Ascending aorta (tissue), 2 donors: ENCODE measurements around the gene ATG4D. TPM values are rescaled to one million over a fixed set of nuclear protein-coding genes. Genes with fewer than 3 reads are reported as not detected.
A peak's percentile ranks its signal among the peaks of the same experiment; 100 is the strongest.

Experiments used
- DNase-seq, 2 donors: peaks; one replicate each; pipeline ENCODE4 v3.0.0-alpha.2; 2019; ENCODE audit warnings: low spot score in 2 of 2
- H3K27ac ChIP-seq, 2 donors: fragments of 200-600 bp; sonication (generic); one replicate each; pipeline ENCODE4 v1.5.1; 2016 to 2017; ENCODE audit warnings: mild to moderate bottlenecking in 1 of 2
- H3K27me3 ChIP-seq: fragments of 200-600 bp; sonication (generic); one replicate; pipeline ENCODE4 v1.5.1; 2017
- H3K36me3 ChIP-seq, 2 donors: fragments of 200-600 bp; sonication (generic); one replicate each; pipeline ENCODE4 v1.5.1; 2016
- H3K4me1 ChIP-seq, 2 donors: fragments of 200-600 bp; sonication (generic); one replicate each; pipeline ENCODE4 v1.5.1; 2016 to 2017; ENCODE audit warnings: mild to moderate bottlenecking in 1 of 2
- H3K4me3 ChIP-seq, 2 donors: fragments of 200-600 bp; sonication (generic); one replicate each; pipeline ENCODE4 v1.5.1; 2016 to 2017; ENCODE audit warnings: mild to moderate bottlenecking in 1 of 2
- H3K9me3 ChIP-seq, 2 donors: fragments of 200-600 bp; sonication (generic); one replicate each; pipeline ENCODE4 v1.5.1; 2016
- CTCF ChIP-seq, 3 experiments: fragments of 200-600 bp in 2 of 3; fragments of 450-650 bp in 1 of 3; sonication (generic) in 2 of 3; IDR thresholded peaks; one replicate each; pipeline ENCODE4 v1.5.1; 2016 to 2019; ENCODE audit warnings: antibody characterized with exemption in 3 of 3, mild to moderate bottlenecking in 1 of 3, moderate library complexity in 1 of 3
- intact Hi-C: fragments of 100-400 bp; cut with DNase I; formaldehyde crosslinking; loops from one replicate; pipeline ENCODE4 v1.15.1; 2023
- total RNA-seq: library from RNA; depleted of rRNA; stranded (reverse); fragments of >200 nt; gene quantifications from one replicate; pipeline ENCODE4 v1.1.0, GENCODE V29; 2016

Gene ATG4D
- total RNA-seq, 1 donor from 2014 or later: 11.0 TPM

DNA sequence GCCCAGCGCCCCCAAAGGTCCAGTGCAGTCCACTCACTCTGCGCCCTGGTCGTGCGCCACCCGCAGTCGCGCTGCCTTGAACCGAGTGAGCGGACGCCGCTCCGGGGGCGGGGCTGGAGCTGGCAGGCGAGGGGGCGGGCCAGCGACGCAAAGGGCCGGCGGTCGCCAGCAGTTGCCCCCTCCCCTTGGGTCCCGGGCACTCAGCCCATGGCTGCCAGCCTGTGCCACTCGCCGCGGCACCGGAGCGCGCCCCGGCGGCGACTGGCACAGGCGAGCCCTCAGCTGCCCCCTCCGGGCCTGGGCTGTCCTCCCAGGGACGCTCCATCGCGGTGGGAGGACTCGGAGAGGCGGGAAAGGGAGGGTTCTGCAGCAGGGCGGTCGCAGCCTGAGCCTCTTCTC, 26.3 kb upstream of the ATG4D start, which contains the start of gene S1PR5:
Gene S1PR5 (minus strand): TSS at position 87 of the 399 bp plus-strand sequence. CDS start 2,436 bp downstream, outside the sequence.
- Histone ChIP-seq H3K9me3 (no peaks in the 10 kb centered on the region), H3K4me3 (peak within 1 kb of the TSS; percentile 31 to 53), H3K27me3 (peaks cover 4% of the 10 kb centered on the region), H3K27ac (no peak within 1 kb of the TSS), H3K36me3 (no peaks in the 10 kb centered on the region), H3K4me1 (peaks cover 4 to 9% of the 10 kb centered on the region in 2 donors)
- intact Hi-C loops: no loop called here
- DNase-seq: no peak
- no peak for TF ChIP-seq CTCF (IDR thresholded peaks at IDR 0.05)

DNA sequence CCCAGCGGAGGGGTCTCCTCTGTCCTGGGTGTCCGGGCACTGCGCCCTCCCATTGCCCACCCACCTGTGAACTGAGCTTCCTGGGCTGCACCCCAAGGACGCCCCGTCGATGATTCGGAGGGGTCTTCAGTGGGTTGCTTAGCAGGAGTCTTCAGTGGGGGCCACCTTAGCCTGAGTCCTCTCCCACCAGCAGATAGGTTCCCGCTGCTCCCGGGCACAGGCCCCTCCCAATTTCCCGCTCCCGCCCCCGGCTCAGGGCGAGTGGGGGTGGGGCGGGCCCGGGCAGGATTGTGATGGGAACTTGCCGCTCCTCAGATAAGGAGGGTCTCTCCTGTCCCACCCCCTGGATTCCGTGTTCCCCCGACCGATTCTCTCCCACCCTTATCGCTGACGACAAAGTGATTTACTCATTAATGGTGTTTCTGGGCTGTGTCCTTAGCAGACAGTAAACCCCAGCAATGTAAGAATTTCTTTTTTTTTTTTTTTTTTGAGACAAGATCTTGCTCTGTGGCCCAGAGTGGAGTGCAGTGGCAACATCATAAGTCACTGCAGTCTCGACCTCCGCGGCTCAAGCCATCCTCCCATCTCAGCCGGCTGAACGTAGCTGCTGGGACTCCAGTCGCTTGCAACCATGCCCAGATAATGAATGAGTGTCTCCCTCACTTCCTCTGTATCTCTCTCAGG, 25.8 kb upstream of the ATG4D start:
- no peak for TF ChIP-seq CTCF (IDR thresholded peaks at IDR 0.05)
- Histone ChIP-seq H3K27me3 (peaks cover 4% of the 10 kb centered on the region), H3K36me3 (no peaks in the 10 kb centered on the region), H3K4me3 (peak overlapping the region; percentile 31 to 53), H3K4me1 (peaks cover 4 to 9% of the 10 kb centered on the region in 2 donors), H3K9me3 (no peaks in the 10 kb centered on the region), H3K27ac (no peak overlapping the region)
- intact Hi-C loops: no loop called here
- no peak for DNase-seq

DNA sequence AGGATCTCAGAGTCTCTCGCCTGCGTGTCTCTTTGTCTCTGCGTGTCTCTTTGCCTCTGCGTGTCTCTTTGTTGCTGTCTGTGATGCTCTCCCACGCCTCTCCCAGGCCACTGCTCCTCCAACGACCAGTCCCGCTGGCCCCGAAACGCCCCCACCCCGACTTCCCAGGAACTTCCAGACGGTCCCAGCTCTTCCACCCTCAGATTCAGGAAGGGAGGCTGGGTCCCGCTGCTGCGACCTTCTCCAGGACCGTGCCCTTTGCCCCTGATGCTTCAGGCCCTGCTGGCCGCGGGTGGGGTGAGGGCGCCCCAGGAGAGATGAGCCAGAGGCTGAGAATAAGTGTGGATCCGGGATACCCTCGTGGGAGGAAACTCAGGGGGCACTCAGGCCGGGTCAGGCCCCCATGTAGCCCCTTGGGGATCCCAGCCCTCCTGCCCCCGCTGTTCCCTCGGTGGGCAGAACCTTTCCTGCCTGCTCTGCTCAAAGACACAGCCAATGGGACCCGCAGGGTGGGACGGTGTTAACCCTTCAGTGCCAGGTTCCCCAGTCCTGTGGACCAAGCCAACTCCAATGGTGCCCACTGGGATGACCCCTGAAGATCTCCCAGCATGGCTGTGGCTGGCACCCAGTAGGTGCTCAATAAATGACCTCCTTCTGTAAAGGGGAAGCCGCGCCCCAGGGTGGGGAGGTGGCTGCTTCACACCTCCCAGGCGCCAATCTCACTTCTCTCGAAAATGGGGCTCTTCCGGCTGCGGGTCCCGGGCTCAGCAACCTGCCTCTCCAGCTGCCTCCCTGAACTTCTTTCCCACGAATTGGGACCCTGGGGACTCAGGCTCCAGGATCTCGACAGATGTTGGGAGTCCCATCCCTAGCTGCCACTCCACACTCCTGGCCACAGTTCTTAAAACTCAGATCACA, 25.0 kb upstream of the ATG4D start:
- peaks cover 4% of the 10 kb centered on the region for H3K27me3 ChIP-seq
- TF ChIP-seq CTCF (IDR thresholded peaks at IDR 0.05): no peak
- no peak for DNase-seq
- H3K9me3 ChIP-seq: no peaks in the 10 kb centered on the region
- peaks cover 4 to 9% of the 10 kb centered on the region in 2 donors for H3K4me1 ChIP-seq
- H3K4me3 ChIP-seq: peak overlapping the region; percentile 21 to 53
- intact Hi-C loops: no loop called here
- no peak overlapping the region for H3K27ac ChIP-seq
- no peaks in the 10 kb centered on the region for H3K36me3 ChIP-seq

DNA sequence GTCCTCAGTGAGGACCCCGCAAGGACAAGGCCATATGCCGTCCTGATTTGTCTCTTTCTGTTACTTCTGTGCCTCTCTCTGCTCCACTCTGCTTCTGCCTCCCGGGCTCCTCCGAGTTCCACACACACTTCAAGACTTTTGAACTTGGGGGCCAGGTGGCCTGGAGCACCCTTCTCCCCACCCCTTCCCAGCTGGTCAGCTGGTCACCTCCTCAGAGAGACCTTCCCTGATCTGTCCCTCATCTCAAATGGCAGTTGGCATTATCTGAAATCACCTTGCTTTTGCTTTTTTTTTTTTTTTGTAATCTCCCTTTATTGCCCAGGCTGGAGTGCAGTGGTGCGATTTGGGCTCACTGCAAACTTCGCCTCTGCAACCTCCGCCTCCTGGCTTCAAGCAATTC, 24.3 kb upstream of the ATG4D start:
- H3K4me1 ChIP-seq: peaks cover 4 to 9% of the 10 kb centered on the region in 2 donors
- intact Hi-C loops: no loop called here
- DNase-seq: no peak
- no peaks in the 10 kb centered on the region for H3K9me3 ChIP-seq
- no peak overlapping the region for H3K4me3 ChIP-seq
- no peak for TF ChIP-seq CTCF (IDR thresholded peaks at IDR 0.05)
- H3K27ac ChIP-seq: no peak overlapping the region
- no peaks in the 10 kb centered on the region for H3K36me3 ChIP-seq
- peaks cover 4% of the 10 kb centered on the region for H3K27me3 ChIP-seq

GRCh38 chr19:10520652-10521318, 22.9 kb upstream of the ATG4D start:
- no peak for DNase-seq
- peaks cover 4% of the 10 kb centered on the region for H3K27me3 ChIP-seq
- H3K36me3 ChIP-seq: no peaks in the 10 kb centered on the region
- TF ChIP-seq CTCF (IDR thresholded peaks at IDR 0.05): no peak
- no peaks in the 10 kb centered on the region for H3K9me3 ChIP-seq
- no peak overlapping the region for H3K4me3 ChIP-seq
- H3K4me1 ChIP-seq: peaks cover 4 to 9% of the 10 kb centered on the region in 2 donors
- no peak overlapping the region for H3K27ac ChIP-seq
- intact Hi-C loops: no loop called here
